Upper lobe of left lung (tissue), 6 donors: ENCODE measurements around the gene AFAP1. TPM values are rescaled to one million over a fixed set of nuclear protein-coding genes. Genes with fewer than 3 reads are reported as not detected.

Experiments used
- ATAC-seq, 2 donors: fragments of 200-7000 bp; cut with Tn5 transposase; one replicate each; pipeline ENCODE4 v1.9.1; 2022; ENCODE audit warnings: mild to moderate bottlenecking in 2 of 2, moderate library complexity in 2 of 2; ENCODE audit not compliant: low FRiP score in 2 of 2
- DNase-seq, 2 donors: peaks; one replicate each; pipeline ENCODE4 v3.0.0-alpha.2; 2019 to 2020
- H3K27ac ChIP-seq, 4 donors: fragments of 200-600 bp; sonication (generic); one replicate each; pipeline ENCODE4 v1.5.1; 2016 to 2019
- H3K27me3 ChIP-seq, 4 donors: fragments of 200-600 bp; sonication (generic); one replicate each; pipeline ENCODE4 v1.5.1; 2017 to 2019
- H3K36me3 ChIP-seq, 4 donors: fragments of 200-600 bp; sonication (generic); one replicate each; pipeline ENCODE4 v1.5.1; 2016 to 2019
- H3K4me1 ChIP-seq, 4 donors: fragments of 200-600 bp; sonication (generic); one replicate each; pipeline ENCODE4 v1.5.1; 2018 to 2019
- H3K4me3 ChIP-seq, 4 donors: fragments of 200-600 bp; sonication (generic); one replicate each; pipeline ENCODE4 v1.5.1; 2017 to 2019; ENCODE audit warnings: mild to moderate bottlenecking in 2 of 4, moderate library complexity in 1 of 4
- H3K9me3 ChIP-seq, 4 donors: fragments of 200-600 bp; sonication (generic); one replicate each; pipeline ENCODE4 v1.5.1; 2018 to 2019
- CTCF ChIP-seq, 6 experiments: fragments of 450-650 bp in 4 of 6; fragments of 200-600 bp in 2 of 6; sonication (generic) in 2 of 6; IDR thresholded peaks; one replicate each; pipeline ENCODE4 v1.5.1; 2016 to 2019; ENCODE audit warnings: antibody characterized with exemption in 6 of 6
- EP300 ChIP-seq, 4 donors: sonication (generic); formaldehyde crosslinking; IDR thresholded peaks; one replicate each; pipeline ENCODE4 v1.5.1; 2017; ENCODE audit warnings: antibody characterized with exemption in 4 of 4, control low read depth in 2 of 4
- POLR2A ChIP-seq, 4 donors: fragments of 450-650 bp; IDR thresholded peaks; one replicate each; pipeline ENCODE4 v1.5.1; 2016 to 2017; ENCODE audit warnings: antibody characterized with exemption in 4 of 4, mild to moderate bottlenecking in 2 of 4
- POLR2AphosphoS5 ChIP-seq, 2 donors: sonication (generic); formaldehyde crosslinking; IDR thresholded peaks; one replicate each; pipeline ENCODE4 v1.5.1; 2017; ENCODE audit warnings: antibody characterized with exemption in 2 of 2
- WGBS, 2 donors: methylation state at CpG; one replicate each; pipeline ENCODE4 v1.1.5; 2017 to 2018; 5-methylcytosine and 5-hydroxymethylcytosine counted together
- total RNA-seq, 6 donors: library from RNA; depleted of rRNA in 4 of 6; stranded (reverse); fragments of >200 nt in 4 of 6; gene quantifications; one replicate each; pipeline versions ENCODE4 v1.1.0 to v1.2.1, GENCODE V29; 2016 to 2021
- donor health status: DM: no; HTN: no; CAD: no; lungs with moderate emphysema.
- donor health status: DM: no; HTN: yes; CAD: no; lungs with severe emphysema.

Gene AFAP1
- total RNA-seq, 6 donors from 2014 or later = 10.9 to 26.7 (median 19.2) TPM

- Histone ChIP-seq H3K4me3 (no peak overlapping the region), H3K4me1 (no peaks in the 10 kb centered on the region), H3K27ac (no peak overlapping the region), H3K36me3 (peaks cover 0 to 79% (median 34%) of the 10 kb centered on the region in 4 donors), H3K27me3 (no peaks in the 10 kb centered on the region), H3K9me3 (no peaks in the 10 kb centered on the region)
- ATAC-seq (no peak), DNase-seq (no peak)
- TF ChIP-seq POLR2AphosphoS5 (IDR thresholded peaks at IDR 0.05) = no peak
- TF ChIP-seq POLR2A (IDR thresholded peaks at IDR 0.05) = no peak
- TF ChIP-seq CTCF (IDR thresholded peaks at IDR 0.05) = no peak
- no peak for TF ChIP-seq EP300 (IDR thresholded peaks at IDR 0.05)
- 85 to 90% methylated on average over 21 to 26 of the region's 26 CpGs for WGBS, 2 donors
These were observed 167.8 kb downstream of the AFAP1 start for GRCh38 chr4:7771541-7772507.

GRCh38 chr4:7771056-7771455, 168.6 kb downstream of the AFAP1 start:
- peak in 1 of 2 donors; percentile 50 for DNase-seq
- WGBS, 2 donors = 69 to 73% methylated on average over 6 of the region's 6 CpGs
- H3K27me3 ChIP-seq = no peaks in the 10 kb centered on the region

GRCh38 chr4:7770224-7771050, 169.2 kb downstream of the AFAP1 start:
- ATAC-seq (no peak), DNase-seq (no peak)
- no peaks in the 10 kb centered on the region for H3K9me3 ChIP-seq
- TF ChIP-seq POLR2A (IDR thresholded peaks at IDR 0.05) (no peak), POLR2AphosphoS5 (IDR thresholded peaks at IDR 0.05) (no peak), CTCF (IDR thresholded peaks at IDR 0.05) (peak in 4 of 6 experiments; percentile 17 to 52 (median 32)), EP300 (IDR thresholded peaks at IDR 0.05) (no peak)
- no peaks in the 10 kb centered on the region for H3K27me3 ChIP-seq
- H3K27ac ChIP-seq = no peak overlapping the region
- H3K36me3 ChIP-seq = peaks cover 0 to 80% (median 34%) of the 10 kb centered on the region in 4 donors
- no peaks in the 10 kb centered on the region for H3K4me1 ChIP-seq
- no peak overlapping the region for H3K4me3 ChIP-seq
- WGBS, 2 donors = 85 to 90% methylated on average over 11 to 13 of the region's 13 CpGs

More at GRCh38 chr4:7771056-7771455, 168.6 kb downstream of the AFAP1 start:
- Histone ChIP-seq H3K27ac (no peak overlapping the region), H3K9me3 (no peaks in the 10 kb centered on the region), H3K36me3 (peaks cover 0 to 79% (median 34%) of the 10 kb centered on the region in 4 donors), H3K4me3 (no peak overlapping the region), H3K4me1 (no peaks in the 10 kb centered on the region)
- TF ChIP-seq POLR2A (IDR thresholded peaks at IDR 0.05) (no peak), POLR2AphosphoS5 (IDR thresholded peaks at IDR 0.05) (no peak), EP300 (IDR thresholded peaks at IDR 0.05) (no peak), CTCF (IDR thresholded peaks at IDR 0.05) (no peak)
- ATAC-seq = no peak

GRCh38 chr4:7769396-7770223, 170.1 kb downstream of the AFAP1 start:
- no peaks in the 10 kb centered on the region for H3K27me3 ChIP-seq
- H3K9me3 ChIP-seq = no peaks in the 10 kb centered on the region
- peak in 1 of 2 donors; percentile 58 for DNase-seq
- H3K27ac ChIP-seq = no peak overlapping the region
- peaks cover 0 to 80% (median 34%) of the 10 kb centered on the region in 4 donors for H3K36me3 ChIP-seq
- 83 to 93% methylated on average over 20 of the region's 20 CpGs for WGBS, 2 donors
- no peak for TF ChIP-seq CTCF (IDR thresholded peaks at IDR 0.05)
- TF ChIP-seq POLR2A (IDR thresholded peaks at IDR 0.05) = no peak
- no peak for TF ChIP-seq POLR2AphosphoS5 (IDR thresholded peaks at IDR 0.05)
- H3K4me1 ChIP-seq = no peaks in the 10 kb centered on the region
- ATAC-seq = no peak
- no peak overlapping the region for H3K4me3 ChIP-seq
